GM18861 (cell line): ENCODE measurements around the gene DNAJC30.

Experiments used
- ATAC-seq: cut with Tn5 transposase; IDR thresholded peaks from one replicate; pipeline ENCODE4 v1.9.1; 2021; ENCODE audit not compliant: unreplicated experiment

Gene DNAJC30

DNA sequence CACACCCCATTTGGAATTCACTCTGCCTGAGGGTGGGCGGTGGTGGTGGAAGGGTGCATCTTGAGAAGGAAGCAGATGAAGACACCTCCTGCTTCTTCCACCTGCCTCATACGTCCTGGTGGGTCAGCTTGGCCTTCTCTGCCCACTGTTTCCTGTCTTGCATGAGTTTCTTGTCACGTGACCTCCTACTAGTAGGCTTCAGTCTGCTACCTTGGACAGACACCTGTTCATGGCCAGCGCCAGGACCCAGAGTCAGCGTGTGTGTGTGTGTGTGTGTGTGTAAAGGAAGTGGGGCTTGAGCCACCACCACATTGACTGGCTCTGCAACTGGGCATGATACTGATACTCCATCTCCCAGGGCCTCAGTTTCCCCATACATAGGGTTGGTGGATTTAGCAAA, 32.7 kb downstream of the DNAJC30 start:
- ATAC-seq: no peak

DNA sequence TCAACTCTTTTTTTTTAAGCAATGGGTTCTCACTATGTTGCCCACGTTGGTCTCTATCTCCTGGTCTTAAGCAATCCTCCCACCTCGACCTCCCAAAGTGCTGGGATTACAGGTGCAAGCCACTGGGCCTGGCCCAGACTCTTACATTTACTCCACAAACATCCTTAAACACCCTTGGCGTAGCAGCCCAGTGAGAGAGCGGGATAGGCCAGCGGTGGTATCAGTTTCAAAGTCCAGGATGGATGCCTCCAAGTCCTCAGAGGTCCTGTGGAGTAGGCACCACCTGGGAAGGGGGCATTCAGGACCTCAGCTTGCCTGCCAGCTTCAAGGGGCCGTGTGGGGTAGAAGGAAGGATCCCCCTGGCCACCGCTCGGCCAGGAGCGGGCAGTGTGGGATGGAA, 33.7 kb downstream of the DNAJC30 start:
- ATAC-seq: no peak

DNA sequence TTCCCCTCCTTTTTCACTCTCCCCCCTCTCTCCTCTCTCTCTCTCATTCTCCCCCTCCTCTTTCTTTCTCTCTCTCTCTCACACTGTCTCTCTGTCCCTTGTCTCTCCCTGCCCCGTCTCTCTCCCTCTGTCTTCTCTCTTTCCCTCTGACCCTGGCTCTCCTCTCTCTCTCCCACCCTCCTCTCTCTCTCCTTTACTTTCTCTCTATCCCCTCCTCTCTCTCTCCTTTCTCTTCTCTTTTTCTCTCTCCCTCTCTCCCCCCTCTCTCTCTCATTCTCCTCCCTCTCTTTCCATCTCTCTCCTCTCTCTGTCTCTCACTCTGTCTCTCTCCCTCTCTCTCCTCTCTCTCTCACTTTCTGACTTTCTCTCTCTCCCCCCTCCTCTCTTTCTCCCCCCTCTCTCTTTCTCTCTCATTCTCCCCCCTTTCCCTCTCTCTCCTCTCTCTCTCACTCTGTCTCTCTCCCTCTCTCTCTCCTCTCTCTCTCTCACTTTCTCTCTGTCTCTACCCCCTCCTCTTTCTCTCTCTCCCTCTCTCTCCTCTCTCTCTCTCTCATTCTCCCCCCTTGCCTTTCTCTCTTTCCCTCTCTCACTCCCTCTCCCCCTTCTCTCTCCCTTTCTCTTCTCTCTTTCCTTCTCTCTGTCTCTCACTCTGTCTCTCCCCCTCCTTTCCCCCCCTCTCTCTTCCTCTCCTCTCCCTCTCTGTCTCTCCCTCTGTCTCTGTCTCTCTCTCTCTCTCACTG, 34.5 kb downstream of the DNAJC30 start:
- no peak for ATAC-seq

DNA sequence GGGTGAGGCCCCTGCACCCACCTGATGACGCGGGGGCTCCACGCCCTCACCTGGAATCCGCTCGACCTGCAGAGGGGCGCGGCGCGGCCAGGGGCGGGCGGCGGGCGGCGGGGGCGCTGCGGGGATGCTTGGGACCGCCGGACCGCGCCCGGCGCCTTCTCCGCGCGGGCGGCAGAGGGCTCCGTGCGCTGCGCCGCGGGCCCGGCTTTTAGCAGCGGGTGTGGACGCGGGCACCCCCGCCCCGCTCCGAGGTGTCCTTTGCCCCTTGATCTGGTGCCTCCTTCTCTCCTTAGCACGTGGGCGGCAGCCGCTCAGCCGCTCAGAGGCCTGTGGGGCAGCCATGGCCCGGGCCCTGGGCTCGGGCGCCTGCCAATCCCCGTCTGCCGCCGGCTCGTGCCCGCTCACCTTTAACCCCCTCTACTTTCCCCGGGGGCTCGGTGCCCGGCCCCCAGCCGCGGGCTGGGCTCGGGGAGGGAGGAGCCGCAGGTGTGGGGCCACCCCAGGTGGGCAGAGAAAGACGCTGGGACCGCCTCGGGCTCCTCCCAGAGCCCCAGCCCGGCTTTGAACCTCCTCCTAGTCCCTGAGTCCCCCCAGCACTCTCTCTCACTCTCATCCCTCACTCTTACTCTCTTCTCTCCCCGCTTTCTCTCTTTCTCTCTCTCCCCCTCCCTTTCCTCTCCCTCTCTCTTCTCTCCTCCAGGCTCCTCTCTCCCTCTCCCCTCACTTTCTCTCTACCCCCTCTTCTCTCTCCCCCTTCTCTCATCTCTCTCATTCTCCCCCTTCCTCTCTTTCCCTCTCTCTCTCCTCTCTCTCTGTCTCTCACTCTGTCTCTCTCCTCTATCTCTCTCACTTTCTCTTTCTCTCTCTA, 35.3 kb downstream of the DNAJC30 start:
- ATAC-seq: no peak

DNA sequence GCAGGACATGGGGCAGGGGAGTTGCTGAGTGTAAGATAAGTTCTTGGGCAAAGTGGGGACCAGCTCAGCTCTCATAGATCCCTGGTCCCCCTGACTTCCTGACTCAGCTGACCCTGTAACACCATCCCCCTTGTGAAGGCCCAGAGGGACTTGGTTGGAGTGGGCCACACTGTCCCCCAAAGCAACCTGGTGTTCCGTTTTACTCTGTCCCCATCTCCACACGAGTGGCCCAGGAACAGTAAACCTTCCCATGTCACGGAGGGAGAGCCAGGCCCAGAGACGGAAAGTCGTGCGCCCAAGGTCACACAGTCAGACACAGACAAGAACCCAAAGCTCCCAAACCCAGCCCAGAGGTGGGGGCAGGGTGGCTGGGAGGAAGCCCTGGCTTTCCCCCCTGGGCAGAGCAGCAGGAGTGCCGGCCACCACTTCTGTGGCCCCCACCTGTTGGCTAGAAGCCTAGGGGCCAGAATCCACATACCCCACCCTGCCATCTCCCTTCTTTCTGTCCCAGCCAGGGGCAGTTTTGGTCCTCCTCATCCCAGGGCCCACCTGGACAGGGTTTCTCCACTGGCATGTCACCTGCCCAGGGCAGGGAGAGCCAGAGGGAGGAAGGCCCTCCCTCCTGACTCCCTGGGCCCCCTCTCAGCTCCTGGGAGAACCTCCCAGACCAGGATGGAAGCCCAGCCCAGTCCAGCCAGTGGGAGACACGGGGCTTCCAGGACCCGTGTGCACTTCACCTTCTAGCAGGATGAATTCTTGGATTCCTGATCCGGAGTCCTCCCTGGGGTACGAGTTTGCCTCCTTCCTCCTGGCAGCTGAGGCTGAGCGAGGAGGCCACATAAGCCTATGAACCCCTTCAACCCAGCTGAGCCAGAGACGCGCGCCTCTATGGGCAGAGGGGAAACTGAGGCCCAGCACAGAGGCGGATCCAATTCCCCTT, 36.2 kb downstream of the DNAJC30 start:
- ATAC-seq: no peak

DNA sequence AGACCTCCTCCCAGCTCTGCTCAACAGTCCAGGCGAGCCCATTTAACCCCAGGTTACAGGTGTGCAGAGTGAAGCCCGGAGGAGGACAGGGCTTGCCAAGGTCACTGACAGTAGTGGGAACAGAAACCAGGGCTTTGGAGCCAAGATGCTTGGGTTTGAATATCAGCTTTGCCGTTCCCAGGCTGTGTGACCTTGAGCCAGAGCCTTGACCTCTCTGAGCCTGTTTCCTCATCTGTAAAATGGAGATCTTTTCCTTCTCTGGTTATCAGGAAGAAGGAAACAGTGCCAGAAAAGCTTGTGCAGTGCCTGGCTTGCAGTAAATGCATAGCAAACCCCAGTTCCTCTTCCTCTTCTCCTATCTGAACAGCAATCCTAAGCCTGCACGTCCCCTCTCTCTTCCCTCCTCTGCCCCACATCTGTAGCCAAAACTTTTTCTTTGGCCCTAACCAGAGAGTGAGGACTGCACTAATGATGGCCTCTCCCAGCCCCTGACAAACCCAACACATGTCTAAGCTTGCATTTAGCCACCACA, 37.5 kb downstream of the DNAJC30 start:
- no peak for ATAC-seq

DNA sequence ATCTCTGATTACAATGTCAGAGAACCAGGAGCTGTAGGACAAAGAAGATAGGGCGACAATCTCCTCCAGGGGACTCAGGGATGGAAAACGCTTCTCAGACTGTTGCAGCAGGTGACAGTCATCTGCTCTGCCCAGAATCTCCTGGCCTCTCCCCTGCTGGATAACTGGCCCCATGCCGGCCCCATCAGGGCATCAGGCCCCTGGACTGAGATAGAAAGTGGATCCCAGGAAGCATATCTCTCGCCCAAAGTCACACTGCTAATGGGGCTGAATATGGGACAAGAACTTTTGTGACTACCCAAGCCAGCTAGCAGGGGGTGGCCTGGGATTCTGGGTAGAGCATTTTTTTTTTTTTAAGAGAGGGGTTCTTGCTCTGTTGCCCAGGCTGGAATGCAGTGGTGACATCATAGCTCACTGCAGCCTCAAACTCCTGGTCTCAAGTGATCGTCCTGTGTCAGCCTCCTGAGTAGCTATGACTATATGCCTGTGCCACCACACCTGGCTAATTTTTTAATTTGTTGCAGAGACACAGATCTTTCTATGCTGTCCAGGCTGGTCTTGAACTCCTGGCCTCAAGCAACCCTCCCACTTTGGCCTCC, 38.5 kb downstream of the DNAJC30 start:
- ATAC-seq: no peak

DNA sequence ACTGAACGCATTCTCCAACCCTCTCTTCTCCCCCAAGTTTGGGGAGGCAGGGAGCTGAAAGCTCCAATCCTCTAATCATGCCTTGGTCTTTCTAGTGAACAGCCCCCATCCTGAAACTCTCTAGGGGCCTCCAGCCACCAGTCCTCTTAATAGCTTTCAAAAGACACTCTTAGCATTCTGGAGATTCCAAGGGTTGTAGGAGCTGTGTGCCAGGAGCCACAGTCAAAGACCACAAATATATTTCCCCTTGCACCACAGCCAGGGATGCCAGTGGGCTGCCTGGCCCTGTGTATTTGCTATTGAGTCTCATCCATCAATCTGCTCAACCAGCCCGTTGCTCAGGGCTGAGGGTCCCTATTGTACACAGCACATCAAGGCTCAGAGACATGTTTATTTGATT, 40.4 kb downstream of the DNAJC30 start:
- no peak for ATAC-seq

DNA sequence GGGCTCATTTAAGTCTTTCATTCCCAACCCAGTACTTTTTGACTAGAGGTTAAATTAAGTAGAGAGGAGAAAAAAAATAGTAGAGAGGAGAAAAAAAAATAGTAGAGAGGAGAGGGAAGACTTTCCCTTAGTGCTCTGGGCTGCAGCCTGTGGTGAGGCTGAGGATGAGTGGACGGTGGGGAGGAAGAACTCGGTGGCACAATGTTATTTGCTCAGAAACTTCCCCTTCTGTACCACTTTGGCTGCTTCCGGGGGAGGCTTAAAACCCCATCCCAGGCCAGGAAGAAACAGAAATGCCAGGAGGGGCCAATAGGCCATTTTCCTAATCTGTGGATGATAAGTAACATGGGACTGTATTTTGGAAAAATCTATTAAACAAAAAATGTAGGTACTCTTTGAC, 44.3 kb downstream of the DNAJC30 start:
- ATAC-seq: no peak

DNA sequence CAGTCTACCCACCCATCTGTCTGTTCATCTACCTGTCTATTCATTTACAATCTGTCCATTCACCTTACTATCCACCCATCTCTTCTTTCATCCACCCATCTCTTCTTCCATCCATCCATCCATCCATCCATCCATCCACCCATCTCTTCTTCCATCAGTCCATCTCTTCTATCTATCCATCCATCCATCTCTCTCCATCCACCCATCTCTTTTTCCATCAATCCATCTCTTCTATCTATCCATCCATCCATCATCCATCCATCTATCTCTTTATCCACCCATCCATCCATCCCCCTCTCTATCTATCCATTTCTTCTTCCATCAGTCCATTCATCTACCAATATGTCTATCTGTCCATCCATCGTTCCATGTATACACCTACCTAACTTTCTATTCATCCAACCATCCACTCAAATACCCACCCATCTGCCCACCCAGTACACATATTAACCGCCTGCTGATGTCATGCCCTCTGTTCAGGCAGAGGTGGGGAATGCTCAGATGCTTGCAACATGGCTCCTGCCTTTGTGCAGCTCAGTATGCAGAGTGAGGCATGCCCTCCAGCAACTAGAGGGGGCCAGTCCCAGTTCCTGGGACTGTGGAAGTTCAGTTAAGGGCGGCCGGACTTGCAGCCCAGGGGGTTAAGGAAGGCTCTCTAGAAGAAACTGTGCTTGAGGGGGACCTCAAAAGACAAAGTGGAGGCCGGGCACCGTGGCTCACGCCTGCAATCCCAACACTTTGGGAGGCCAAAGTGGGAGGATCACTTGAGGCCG, 47.6 kb downstream of the DNAJC30 start:
- ATAC-seq: no peak

DNA sequence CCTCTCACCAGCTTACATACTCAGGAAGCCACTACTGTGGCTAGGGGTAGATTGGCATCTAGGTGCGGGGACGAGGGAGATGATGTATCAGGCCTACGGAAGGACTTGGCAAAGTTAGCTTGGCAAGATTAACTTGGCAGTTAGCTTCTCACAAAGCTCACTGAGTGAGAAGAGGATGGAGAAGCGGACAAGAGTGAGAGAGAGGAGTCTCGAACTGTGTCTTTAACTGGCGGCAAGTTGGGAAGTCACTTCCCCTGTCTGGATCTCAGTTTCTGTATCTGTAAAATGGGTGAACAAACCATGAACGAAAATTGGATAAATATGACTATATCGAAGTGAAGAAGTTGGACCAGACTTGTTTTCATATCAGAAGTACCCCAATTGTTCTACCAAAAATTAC, 49.4 kb downstream of the DNAJC30 start:
- no peak for ATAC-seq

DNA sequence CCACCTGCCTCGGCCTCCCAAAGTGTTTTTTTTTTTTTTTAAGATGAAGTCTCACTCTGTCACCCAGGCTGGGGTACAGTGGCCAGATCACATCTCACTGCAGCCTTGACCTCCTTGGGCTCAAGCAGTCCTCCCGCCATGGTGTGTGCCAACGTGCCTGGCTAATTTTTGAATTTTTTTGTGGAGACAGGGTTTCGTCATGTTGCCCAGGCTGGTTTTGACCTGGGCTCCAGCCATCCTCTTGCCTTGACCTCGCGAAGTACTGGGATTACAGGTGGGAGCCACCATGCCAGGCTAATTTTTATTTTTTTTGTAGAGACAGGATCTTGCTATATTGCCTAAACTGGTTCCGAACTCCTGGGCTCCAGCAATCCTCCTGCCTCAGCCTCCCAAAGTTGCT, 49.9 kb downstream of the DNAJC30 start:
- ATAC-seq: no peak

DNA sequence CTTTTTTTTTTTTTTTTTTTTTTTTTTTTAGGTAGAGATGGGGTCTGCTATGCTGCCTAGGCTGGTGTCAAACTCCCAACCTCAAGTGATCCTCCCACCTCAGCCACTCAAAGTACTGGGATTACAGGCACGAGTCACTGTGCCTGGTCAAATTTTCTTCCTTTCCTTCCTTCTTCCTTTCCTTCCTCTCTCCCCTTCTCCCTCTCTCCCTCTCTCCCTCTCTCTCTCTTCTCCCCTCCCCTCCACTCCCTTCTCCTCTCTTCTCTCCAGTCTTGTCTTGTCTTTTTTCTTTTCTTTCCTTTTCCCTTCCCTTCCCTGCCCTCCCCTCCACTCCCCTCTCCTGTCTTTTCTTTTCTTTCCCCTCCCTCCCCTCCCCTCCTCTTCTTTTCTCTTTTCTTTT, 51.7 kb downstream of the DNAJC30 start:
- ATAC-seq: no peak
